Measurements from ENCODE around the gene GAB2.

GRCh38 chr11:78338702-78339101 is 78.9 kb downstream of the GAB2 start:
- no peak for TF ChIP-seq CTCF (IDR thresholded peaks at IDR 0.05)
- no peak for TF ChIP-seq POLR2A (IDR thresholded peaks at IDR 0.05)
